Loucy (cell line): ENCODE results near the gene AKR1C8.

Experiments
- H2AFZ ChIP-seq: fragments of 200-600 bp; sonication (generic); 2 replicates; pipeline ENCODE4 v1.6.0; 2016; ENCODE audit warnings: antibody characterized with exemption, mild to moderate bottlenecking, low read length, moderate library complexity
- H3F3A ChIP-seq: fragments of 200-600 bp; 2 replicates; pipeline ENCODE4 v1.6.0; 2016; ENCODE audit warnings: antibody characterized with exemption, low read depth, mild to moderate bottlenecking
- H3K27me3 ChIP-seq: fragments of 200-600 bp; sonication (generic); 2 replicates; pipeline ENCODE4 v1.6.1; 2014; ENCODE audit warnings: low read length, mild to moderate bottlenecking; ENCODE audit not compliant: insufficient read depth, poor library complexity, severe bottlenecking
- H3K36me3 ChIP-seq: fragments of 200-600 bp; sonication (generic); 2 replicates; pipeline ENCODE4 v1.6.1; 2016; ENCODE audit warnings: low read length; ENCODE audit not compliant: insufficient read depth
- H3K4me1 ChIP-seq: fragments of 200-600 bp; sonication (generic); 2 replicates; pipeline ENCODE4 v1.5.1; 2014; ENCODE audit warnings: low read length, mild to moderate bottlenecking; ENCODE audit not compliant: insufficient read depth, poor library complexity, severe bottlenecking
- H3K4me2 ChIP-seq: fragments of 200-600 bp; sonication (generic); 2 replicates; pipeline ENCODE4 v1.6.0; 2014; ENCODE audit warnings: antibody characterized with exemption, low read length, low read depth, mild to moderate bottlenecking; ENCODE audit not compliant: poor library complexity, severe bottlenecking
- H3K4me3 ChIP-seq: fragments of 200-600 bp; sonication (generic); 2 replicates; pipeline ENCODE4 v1.5.1; 2014; ENCODE audit warnings: low read length, mild to moderate bottlenecking, mixed read lengths; ENCODE audit not compliant: poor library complexity, severe bottlenecking
- H3K79me2 ChIP-seq: fragments of 200-600 bp; sonication (generic); 2 replicates; pipeline ENCODE4 v1.6.1; 2014; ENCODE audit warnings: low read length; ENCODE audit not compliant: insufficient read depth
- H3K9ac ChIP-seq: fragments of 200-600 bp; sonication (generic); 2 replicates; pipeline ENCODE4 v1.6.0; 2014; ENCODE audit warnings: mild to moderate bottlenecking, low read depth, low read length, moderate library complexity; ENCODE audit not compliant: poor library complexity, severe bottlenecking
- H3K9me2 ChIP-seq: fragments of 200-600 bp; sonication (generic); replicated peaks from 2 replicates; pipeline ENCODE4 v1.6.1; 2016; ENCODE audit warnings: low read depth, low read length, mixed read lengths
- H3K9me3 ChIP-seq: fragments of 200-600 bp; sonication (generic); 2 replicates; pipeline ENCODE4 v1.6.1; 2014; ENCODE audit warnings: mild to moderate bottlenecking, antibody characterized with exemption, low read length, low read depth; ENCODE audit not compliant: insufficient read depth
- H4K20me1 ChIP-seq: fragments of 200-600 bp; sonication (generic); 2 replicates; pipeline ENCODE4 v1.6.0; 2014; ENCODE audit warnings: antibody characterized with exemption, low read length, mild to moderate bottlenecking; ENCODE audit not compliant: insufficient read depth, poor library complexity, severe bottlenecking
- EZH2phosphoT487 ChIP-seq: fragments of 200-600 bp; IDR thresholded peaks from 2 replicates; pipeline ENCODE4 v1.6.1; 2018; ENCODE audit warnings: antibody characterized with exemption, mild to moderate bottlenecking, moderate library complexity, borderline replicate concordance
- TF ChIP-seq, protein P1 (sequence below): fragments of 200-600 bp; sonication (generic); conservative IDR thresholded peaks from 2 replicates; pipeline ENCODE4 v1.5.1; 2014; ENCODE audit warnings: mild to moderate bottlenecking, antibody characterized with exemption, low read length

Gene AKR1C8

DNA sequence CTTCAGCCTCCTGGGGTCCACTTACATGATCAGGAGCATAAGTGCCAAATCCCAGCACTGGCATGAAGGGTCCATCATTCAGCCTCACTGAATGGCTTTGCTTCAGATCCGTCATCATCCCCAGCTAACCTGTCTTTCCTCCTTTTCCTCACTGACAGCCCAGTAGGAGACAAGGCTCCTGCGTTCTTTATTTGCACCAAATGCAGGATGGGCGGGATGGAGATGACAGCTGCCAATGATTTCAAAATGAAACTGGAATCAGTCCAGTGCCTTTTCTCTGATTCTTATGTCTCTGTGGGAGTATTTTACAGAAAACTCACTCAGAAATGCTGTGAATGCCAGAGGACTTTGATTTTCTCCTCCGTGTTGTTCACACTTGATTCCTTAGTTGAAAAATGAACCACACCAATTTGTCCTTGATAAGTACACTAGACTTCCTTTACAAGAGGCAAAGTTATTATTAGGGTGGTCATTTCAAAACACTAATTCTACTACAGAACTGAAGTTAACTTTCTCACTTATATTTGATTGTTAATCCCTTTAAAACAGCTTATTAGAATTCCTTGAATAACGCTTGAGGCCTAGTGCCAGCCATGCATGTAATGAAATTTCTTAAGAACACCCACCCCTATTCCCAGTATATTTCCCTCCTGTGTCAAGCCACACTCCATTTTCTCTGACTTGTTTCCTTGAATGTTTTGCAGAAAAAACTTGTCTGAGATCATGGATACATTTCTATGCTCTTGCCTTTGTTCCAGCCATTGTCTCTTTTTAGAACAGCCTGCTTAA is at the start of gene AKR1C8:
Gene AKR1C8, minus strand, starts transcription at position 164 of the 789 bp plus-strand sequence. Its CDS starts 46 bp downstream, at position 118.
- Histone ChIP-seq H3K27me3 (no peaks in the 10 kb centered on the region), H2AFZ (no peak within 1 kb of the TSS), H3K36me3 (no peaks in the 10 kb centered on the region), H3K4me1 (no peaks in the 10 kb centered on the region), H4K20me1 (no peaks in the 10 kb centered on the region), H3K9me2 (no peaks in the 10 kb centered on the region), H3K4me2 (no peak within 1 kb of the TSS), H3F3A (no peaks in the 10 kb centered on the region), H3K9ac (no peak within 1 kb of the TSS), H3K9me3 (peaks cover 5% of the 10 kb centered on the region; the same call in 1 of the 2 replicates), H3K79me2 (no peaks in the 10 kb centered on the region), H3K4me3 (no peak within 1 kb of the TSS)
- no peak for TF ChIP-seq EZH2phosphoT487
- TF ChIP-seq, protein P1, sequence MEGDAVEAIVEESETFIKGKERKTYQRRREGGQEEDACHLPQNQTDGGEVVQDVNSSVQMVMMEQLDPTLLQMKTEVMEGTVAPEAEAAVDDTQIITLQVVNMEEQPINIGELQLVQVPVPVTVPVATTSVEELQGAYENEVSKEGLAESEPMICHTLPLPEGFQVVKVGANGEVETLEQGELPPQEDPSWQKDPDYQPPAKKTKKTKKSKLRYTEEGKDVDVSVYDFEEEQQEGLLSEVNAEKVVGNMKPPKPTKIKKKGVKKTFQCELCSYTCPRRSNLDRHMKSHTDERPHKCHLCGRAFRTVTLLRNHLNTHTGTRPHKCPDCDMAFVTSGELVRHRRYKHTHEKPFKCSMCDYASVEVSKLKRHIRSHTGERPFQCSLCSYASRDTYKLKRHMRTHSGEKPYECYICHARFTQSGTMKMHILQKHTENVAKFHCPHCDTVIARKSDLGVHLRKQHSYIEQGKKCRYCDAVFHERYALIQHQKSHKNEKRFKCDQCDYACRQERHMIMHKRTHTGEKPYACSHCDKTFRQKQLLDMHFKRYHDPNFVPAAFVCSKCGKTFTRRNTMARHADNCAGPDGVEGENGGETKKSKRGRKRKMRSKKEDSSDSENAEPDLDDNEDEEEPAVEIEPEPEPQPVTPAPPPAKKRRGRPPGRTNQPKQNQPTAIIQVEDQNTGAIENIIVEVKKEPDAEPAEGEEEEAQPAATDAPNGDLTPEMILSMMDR: no peak

DNA sequence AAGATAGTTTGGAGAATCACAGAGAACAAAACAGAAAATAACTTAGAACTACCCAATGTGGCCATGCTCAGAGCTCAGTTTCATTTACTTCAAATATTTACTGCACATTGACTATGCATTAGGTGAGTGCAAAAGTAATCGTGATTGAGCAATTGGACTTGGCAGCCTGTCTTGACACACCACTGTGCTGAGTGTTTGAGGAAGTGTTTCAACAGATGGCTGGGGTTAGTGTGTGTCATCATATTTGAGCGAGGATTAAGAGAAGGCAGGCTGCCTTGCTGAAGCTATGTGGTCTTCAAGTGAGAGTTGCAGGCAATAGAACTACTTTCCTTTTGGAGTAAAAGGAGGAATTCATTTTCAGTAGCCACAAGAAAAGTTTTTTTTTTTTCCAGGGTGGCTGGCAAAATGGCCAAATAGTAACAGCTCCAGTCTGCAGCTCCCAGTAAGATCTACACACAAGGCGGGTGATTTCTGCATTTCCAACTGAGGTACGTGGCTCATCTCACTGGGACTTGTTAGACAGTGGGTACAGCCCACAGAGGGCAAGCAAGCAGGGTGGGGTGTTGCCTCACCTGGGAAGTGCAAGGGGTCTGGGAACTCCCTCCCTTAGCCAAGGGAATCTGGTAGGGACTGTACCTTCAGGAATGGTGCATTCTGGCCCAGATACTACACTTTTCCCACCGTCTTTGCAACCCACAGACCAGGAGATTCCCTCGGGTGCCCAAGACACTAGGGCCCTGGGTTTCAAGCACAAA is 49.3 kb upstream of the AKR1C8 start:
- Histone ChIP-seq H3K9ac (no peak overlapping the region), H3K9me2 (no peaks in the 10 kb centered on the region), H3K4me3 (no peak overlapping the region), H3K79me2 (no peaks in the 10 kb centered on the region), H4K20me1 (no peaks in the 10 kb centered on the region), H3K4me2 (no peak overlapping the region), H3K27me3 (no peaks in the 10 kb centered on the region), H3K9me3 (no peaks in the 10 kb centered on the region), H2AFZ (no peak overlapping the region), H3F3A (no peaks in the 10 kb centered on the region), H3K36me3 (no peaks in the 10 kb centered on the region), H3K4me1 (peaks cover 7% of the 10 kb centered on the region)
- TF ChIP-seq, protein P1: no peak
- no peak for TF ChIP-seq EZH2phosphoT487

DNA sequence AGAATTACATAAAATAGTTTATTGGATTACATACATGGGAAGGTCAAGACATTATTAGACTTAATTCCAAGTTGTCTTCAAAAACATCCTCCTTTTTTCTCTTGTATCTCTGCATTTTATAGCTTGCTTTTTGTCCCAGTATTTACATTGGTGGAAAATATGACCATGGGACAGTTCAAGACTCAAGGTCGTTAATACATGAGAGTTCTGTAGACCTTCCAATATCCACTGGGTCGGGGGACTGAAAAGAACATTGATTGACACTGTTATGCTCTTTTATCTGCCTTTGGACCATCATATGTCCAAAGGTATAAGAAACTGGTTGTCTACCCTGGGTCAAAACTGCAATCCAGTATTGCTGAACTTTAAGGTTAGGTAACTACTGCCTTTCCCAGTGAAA is 48.4 kb upstream of the AKR1C8 start:
- Histone ChIP-seq H3K36me3 (no peaks in the 10 kb centered on the region), H3K4me3 (no peak overlapping the region), H3F3A (no peaks in the 10 kb centered on the region), H4K20me1 (no peaks in the 10 kb centered on the region), H3K9me3 (no peaks in the 10 kb centered on the region), H3K4me2 (no peak overlapping the region), H3K79me2 (no peaks in the 10 kb centered on the region), H3K4me1 (no peaks in the 10 kb centered on the region), H3K9ac (no peak overlapping the region), H3K9me2 (no peaks in the 10 kb centered on the region), H2AFZ (no peak overlapping the region), H3K27me3 (no peaks in the 10 kb centered on the region)
- TF ChIP-seq EZH2phosphoT487: no peak
- TF ChIP-seq, protein P1: no peak
